H9 (cell line): ENCODE measurements around the gene CREG1. TPM values are rescaled to one million over a fixed set of nuclear protein-coding genes. Genes with fewer than 3 reads are reported as not detected.

Source experiments
- DNase-seq: peaks from one replicate; pipeline ENCODE4 v3.0.0-alpha.2; 2017
- H2AFZ ChIP-seq: one replicate; pipeline ENCODE4 v1.6.1; 2013; ENCODE audit warnings: mild to moderate bottlenecking, low read length, control low read depth, moderate library complexity
- H2AK5ac ChIP-seq: 2 replicates; pipeline ENCODE4 v1.6.1; 2013; ENCODE audit warnings: low read length, control low read depth, mixed read lengths; ENCODE audit not compliant: insufficient read length
- H2BK120ac ChIP-seq: one replicate; pipeline ENCODE4 v1.6.1; 2013; ENCODE audit warnings: low read depth, mild to moderate bottlenecking, low read length, control low read depth, inconsistent platforms; ENCODE audit not compliant: poor library complexity, severe bottlenecking
- H2BK12ac ChIP-seq: 2 replicates; pipeline ENCODE4 v1.6.1; 2013; ENCODE audit warnings: low read length, control low read depth, mixed read lengths, low read depth; ENCODE audit not compliant: insufficient read length
- H2BK15ac ChIP-seq: 2 replicates; pipeline ENCODE4 v1.6.1; 2013; ENCODE audit warnings: low read depth, low read length, control low read depth
- H2BK20ac ChIP-seq: one replicate; pipeline ENCODE4 v1.6.1; 2013; ENCODE audit warnings: low read depth, mild to moderate bottlenecking, low read length, control low read depth, inconsistent platforms; ENCODE audit not compliant: poor library complexity, severe bottlenecking
- H2BK5ac ChIP-seq: 2 replicates; pipeline ENCODE4 v1.6.1; 2013; ENCODE audit warnings: low read length, control low read depth, mixed read lengths; ENCODE audit not compliant: insufficient read length
- H3K14ac ChIP-seq: 2 replicates; pipeline ENCODE4 v1.6.1; 2013; ENCODE audit warnings: low read length, control low read depth; ENCODE audit not compliant: insufficient read depth
- H3K18ac ChIP-seq: 2 replicates; pipeline ENCODE4 v1.6.1; 2013; ENCODE audit warnings: low read depth, mild to moderate bottlenecking, mixed read lengths, low read length, control low read depth; ENCODE audit not compliant: insufficient read length
- H3K23ac ChIP-seq: 2 replicates; pipeline ENCODE4 v1.6.1; 2013; ENCODE audit warnings: low read length, control low read depth, mixed read lengths, low read depth; ENCODE audit not compliant: insufficient read length
- H3K23me2 ChIP-seq: 2 replicates; pipeline ENCODE4 v1.6.1; 2013; ENCODE audit warnings: low read depth, mild to moderate bottlenecking, mixed read lengths, low read length, control low read depth; ENCODE audit not compliant: insufficient read length, poor library complexity, severe bottlenecking
- H3K27ac ChIP-seq: 2 replicates; pipeline ENCODE4 v1.5.1; 2013; ENCODE audit warnings: low read length, control low read depth, mixed read lengths, low read depth; ENCODE audit not compliant: insufficient read length
- H3K27me3 ChIP-seq: 2 replicates; pipeline ENCODE4 v1.6.1; 2013; ENCODE audit warnings: low read length, control low read depth, inconsistent platforms; ENCODE audit not compliant: insufficient read depth
- H3K4ac ChIP-seq: 2 replicates; pipeline ENCODE4 v1.6.1; 2013; ENCODE audit warnings: low read depth, mild to moderate bottlenecking, control low read depth, inconsistent platforms, low read length, moderate library complexity
- H3K4me1 ChIP-seq: 2 replicates; pipeline ENCODE4 v1.6.1; 2013; ENCODE audit warnings: low read length, control low read depth, inconsistent platforms; ENCODE audit not compliant: insufficient read depth
- H3K4me2 ChIP-seq: 2 replicates; pipeline ENCODE4 v1.6.1; 2013; ENCODE audit warnings: low read length, control low read depth, mixed read lengths; ENCODE audit not compliant: insufficient read length, insufficient read depth
- H3K56ac ChIP-seq: 2 replicates; pipeline ENCODE4 v1.6.1; 2013; ENCODE audit warnings: low read depth, mild to moderate bottlenecking, mixed read lengths, low read length, control low read depth; ENCODE audit not compliant: insufficient read length
- H3K79me1 ChIP-seq: 2 replicates; pipeline ENCODE4 v1.6.1; 2013; ENCODE audit warnings: low read depth, mild to moderate bottlenecking, moderate library complexity, low read length, control low read depth, inconsistent platforms; ENCODE audit not compliant: insufficient read depth, poor library complexity, severe bottlenecking
- H3K79me2 ChIP-seq: 2 replicates; pipeline ENCODE4 v1.6.1; 2013; ENCODE audit warnings: low read length, control low read depth, inconsistent platforms; ENCODE audit not compliant: insufficient read depth
- H3K9ac ChIP-seq: 2 replicates; pipeline ENCODE4 v1.6.1; 2013; ENCODE audit warnings: low read length, control low read depth, mixed read lengths; ENCODE audit not compliant: insufficient read length; ENCODE audit errors: extremely low read depth
- H3K9me3 ChIP-seq: one replicate; pipeline ENCODE4 v1.6.1; 2013; ENCODE audit warnings: low read depth, low read length, inconsistent platforms; ENCODE audit not compliant: control insufficient read depth
- H3T11ph ChIP-seq: one replicate; pipeline ENCODE4 v1.6.1; 2013; ENCODE audit warnings: mild to moderate bottlenecking, low read length, control low read depth, inconsistent platforms
- H4K20me1 ChIP-seq: one replicate; pipeline ENCODE4 v1.6.1; 2013; ENCODE audit not compliant: control insufficient read depth, insufficient read length, insufficient read depth
- H4K5ac ChIP-seq: 2 replicates; pipeline ENCODE4 v1.6.1; 2013; ENCODE audit warnings: low read depth, mild to moderate bottlenecking, mixed read lengths, low read length, control low read depth; ENCODE audit not compliant: insufficient read length
- H4K8ac ChIP-seq: replicated peaks from 2 replicates; pipeline ENCODE4 v1.6.1; 2013; ENCODE audit warnings: low read length, control low read depth, mixed read lengths, low read depth; ENCODE audit not compliant: insufficient read length
- H4K91ac ChIP-seq: 2 replicates; pipeline ENCODE4 v1.6.1; 2013; ENCODE audit warnings: low read depth, mild to moderate bottlenecking, moderate library complexity, mixed read lengths, low read length, control low read depth; ENCODE audit not compliant: insufficient read length
- H3K27ac Mint-ChIP-seq, 3 experiments: 2 replicates in 2 of 3; 3 replicates in 1 of 3; pipeline ENCODE4 v1.8.0; 2020 to 2021; ENCODE audit warnings: mixed read lengths in 3 of 3, mild to moderate bottlenecking in 1 of 3, moderate library complexity in 1 of 3
- H3K27me3 Mint-ChIP-seq: 2 replicates; pipeline ENCODE4 v1.8.0; 2021; ENCODE audit warnings: low read depth, mild to moderate bottlenecking, moderate library complexity, mixed read lengths
- H3K36me3 Mint-ChIP-seq, 3 experiments: 2 replicates in 2 of 3; 3 replicates in 1 of 3; pipeline ENCODE4 v1.8.0; 2020 to 2021; ENCODE audit warnings: low read depth in 3 of 3, mixed read lengths in 3 of 3; ENCODE audit not compliant: insufficient read depth in 1 of 3
- H3K4me1 Mint-ChIP-seq, 2 experiments: 2 replicates each; pipeline ENCODE4 v1.8.0; 2020; ENCODE audit warnings: mixed read lengths in 2 of 2
- H3K4me3 Mint-ChIP-seq, 2 experiments: 2 replicates in 1 of 2; 3 replicates in 1 of 2; pipeline ENCODE4 v1.8.0; 2020 to 2021; ENCODE audit warnings: mild to moderate bottlenecking in 2 of 2, mixed read lengths in 2 of 2, moderate library complexity in 1 of 2
- H3K9me3 Mint-ChIP-seq, 2 experiments: 2 replicates in 1 of 2; 3 replicates in 1 of 2; pipeline ENCODE4 v1.8.0; 2020; ENCODE audit warnings: mild to moderate bottlenecking in 2 of 2, mixed read lengths in 2 of 2, moderate library complexity in 1 of 2
- WGBS: extraction: QIAGEN DNeasy Blood & Tissue Kit; methylation state at CpG from one replicate; pipeline ENCODE4 v1.1.7; 2013; ENCODE audit warnings: missing lambda C conversion rate, low lambda C conversion rate, mixed read lengths; ENCODE audit not compliant: insufficient read length; ENCODE audit errors: extremely low coverage; 5-methylcytosine and 5-hydroxymethylcytosine counted together
- total RNA-seq: library from RNA; stranded (reverse); gene quantifications from 2 replicates; pipeline ENCODE4 v1.2.1, GENCODE V29; 2021
- TF ChIP-seq, protein P1 (sequence below): fragments of 200-600 bp; sonication (generic); conservative IDR thresholded peaks from 3 replicates; pipeline ENCODE4 v1.8.0; 2021; ENCODE audit warnings: antibody characterized with exemption, mild to moderate bottlenecking

The CREG1 gene
- total RNA-seq, 1 experiment from 2014 or later = 19.8 TPM

- no CpG with 5 or more reads among the region's 3 CpGs for WGBS
- Mint-ChIP-seq H3K4me1 (peaks cover 5 to 8% of the 10 kb centered on the region in 2 experiments; a peak in 3 of 4 replicates), H3K9me3 (no peaks in the 10 kb centered on the region), H3K36me3 (peaks cover 7 to 15% (median 12%) of the 10 kb centered on the region in 3 experiments; a peak in 6 of 7 replicates), H3K27ac (peak overlapping the region in 2 of 3 experiments; percentile 26 to 47; a peak in 2 of 7 replicates), H3K4me3 (no peak overlapping the region), H3K27me3 (no peaks in the 10 kb centered on the region)
- Histone ChIP-seq H3K14ac (no peak overlapping the region), H4K20me1 (no peaks in the 10 kb centered on the region), H3K27ac (no peak overlapping the region), H3K79me2 (no peaks in the 10 kb centered on the region), H3T11ph (no peak overlapping the region), H3K18ac (no peak overlapping the region), H3K9me3 (no peaks in the 10 kb centered on the region), H4K91ac (no peak overlapping the region), H2BK120ac (no peak overlapping the region), H3K27me3 (no peaks in the 10 kb centered on the region), H3K4ac (no peak overlapping the region), H3K9ac (no peak overlapping the region), H3K56ac (no peak overlapping the region), H2AFZ (no peak overlapping the region), H2BK12ac (no peak overlapping the region), H2AK5ac (no peak overlapping the region), H2BK5ac (no peak overlapping the region), H3K79me1 (no peaks in the 10 kb centered on the region), H2BK20ac (no peak overlapping the region), H4K8ac (no peak overlapping the region), H3K23ac (no peak overlapping the region), H3K23me2 (no peaks in the 10 kb centered on the region), H2BK15ac (no peak overlapping the region), H4K5ac (no peak overlapping the region), H3K4me2 (no peak overlapping the region), H3K4me1 (no peaks in the 10 kb centered on the region)
- TF ChIP-seq, protein P1, sequence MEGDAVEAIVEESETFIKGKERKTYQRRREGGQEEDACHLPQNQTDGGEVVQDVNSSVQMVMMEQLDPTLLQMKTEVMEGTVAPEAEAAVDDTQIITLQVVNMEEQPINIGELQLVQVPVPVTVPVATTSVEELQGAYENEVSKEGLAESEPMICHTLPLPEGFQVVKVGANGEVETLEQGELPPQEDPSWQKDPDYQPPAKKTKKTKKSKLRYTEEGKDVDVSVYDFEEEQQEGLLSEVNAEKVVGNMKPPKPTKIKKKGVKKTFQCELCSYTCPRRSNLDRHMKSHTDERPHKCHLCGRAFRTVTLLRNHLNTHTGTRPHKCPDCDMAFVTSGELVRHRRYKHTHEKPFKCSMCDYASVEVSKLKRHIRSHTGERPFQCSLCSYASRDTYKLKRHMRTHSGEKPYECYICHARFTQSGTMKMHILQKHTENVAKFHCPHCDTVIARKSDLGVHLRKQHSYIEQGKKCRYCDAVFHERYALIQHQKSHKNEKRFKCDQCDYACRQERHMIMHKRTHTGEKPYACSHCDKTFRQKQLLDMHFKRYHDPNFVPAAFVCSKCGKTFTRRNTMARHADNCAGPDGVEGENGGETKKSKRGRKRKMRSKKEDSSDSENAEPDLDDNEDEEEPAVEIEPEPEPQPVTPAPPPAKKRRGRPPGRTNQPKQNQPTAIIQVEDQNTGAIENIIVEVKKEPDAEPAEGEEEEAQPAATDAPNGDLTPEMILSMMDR = no peak
- DNase-seq = no peak
Measured at GRCh38 chr1:167544447-167545093, 9.0 kb downstream of the CREG1 start.
